K562 (cell line): Measurements from ENCODE around the gene BSDC1. TPM values are rescaled to one million over a fixed set of nuclear protein-coding genes. Genes with fewer than 3 reads are reported as not detected.

Experiments
- ATAC-seq: fragments of 200-7000 bp; cut with Tn5 transposase; 3 replicates; pipeline ENCODE4 v1.9.1; 2020; ENCODE audit warnings: moderate library complexity
- BruUV-seq: library from RNA; stranded (reverse); fragments of 400-500 nt; replicated peaks from 2 replicates; lab custom pipeline; 2021; lab: Mats Ljungman, UMichigan
- CTCF ChIA-PET: fragments of 300-600 bp; formaldehyde crosslinking; extraction: SDS; loops from one replicate; lab custom pipeline; 2021; ENCODE audit warnings: low intra/inter-chr PET ratio; lab: Yijun Ruan, JAX
- POLR2A ChIA-PET: fragments of 300-600, 350-650 bp; sonication (Branson Sonifier 250); formaldehyde crosslinking; extraction: SDS; loops from one replicate; lab custom pipeline; 2021; ENCODE audit warnings: antibody characterized with exemption, inconsistent platforms; lab: Yijun Ruan, JAX
- DNase-seq, 4 experiments: peaks; one replicate each; pipeline versions ENCODE4 v3.0.0 to v3.0.0-alpha.2; 2011 to 2018; ENCODE audit warnings: low spot score in 3 of 4, mixed read lengths in 3 of 4; ENCODE audit errors: extremely low read depth in 1 of 4
- FAIRE-seq: peaks from 2 replicates; lab custom pipeline; 2011; peaks lifted over from hg19 to GRCh38; lab: Jason Lieb, UNC
- H2AFZ ChIP-seq: 2 replicates; pipeline ENCODE4 v1.6.0; 2011; ENCODE audit warnings: low read depth, low read length, control low read depth, inconsistent platforms
- H3K27ac ChIP-seq: fragments of 200-600 bp; 3 replicates; pipeline ENCODE4 v1.8.0; 2011; ENCODE audit warnings: low read depth, mild to moderate bottlenecking, control low read depth, inconsistent platforms, low read length, moderate library complexity, mixed read lengths; ENCODE audit errors: extremely low read depth
- H3K27me3 ChIP-seq, 2 experiments: fragments of 300-600 bp in 1 of 2; 2 replicates in 1 of 2; 3 replicates in 1 of 2; pipeline versions ENCODE4 v1.6.0 to v1.8.0; 2011; ENCODE audit warnings: inconsistent platforms in 2 of 2, low read length in 2 of 2, mild to moderate bottlenecking in 1 of 2, mixed read lengths in 1 of 2, moderate library complexity in 1 of 2; ENCODE audit not compliant: control insufficient read depth in 2 of 2, insufficient read depth in 2 of 2
- H3K36me3 ChIP-seq: fragments of 300-600 bp; 3 replicates; pipeline ENCODE4 v1.8.0; 2011; ENCODE audit warnings: mild to moderate bottlenecking, low read length, inconsistent platforms; ENCODE audit not compliant: control insufficient read depth, insufficient read depth
- H3K4me1 ChIP-seq, 2 experiments: fragments of 200-600 bp in 1 of 2; replicated peaks in 1 of 2; 2 replicates in 1 of 2; 3 replicates in 1 of 2; pipeline versions ENCODE4 v1.5.1 to v1.8.0; 2011; ENCODE audit warnings: inconsistent platforms in 2 of 2, low read length in 2 of 2, mild to moderate bottlenecking in 1 of 2, mixed read lengths in 1 of 2, moderate library complexity in 1 of 2; ENCODE audit not compliant: control insufficient read depth in 2 of 2, insufficient read depth in 2 of 2
- H3K4me2 ChIP-seq: 2 replicates; pipeline ENCODE4 v1.6.1; 2011; ENCODE audit warnings: low read length, control low read depth, inconsistent platforms, mixed read lengths; ENCODE audit not compliant: insufficient read depth
- H3K4me3 ChIP-seq: fragments of 200-600 bp; sonication (generic), shearing (Covaris generic); 2 replicates; pipeline ENCODE4 v1.5.1; 2016; ENCODE audit warnings: control low read depth, inconsistent platforms
- H3K79me2 ChIP-seq: fragments of 200-600 bp; 3 replicates; pipeline ENCODE4 v1.8.0; 2011; ENCODE audit warnings: low read length, inconsistent platforms; ENCODE audit not compliant: control insufficient read depth, insufficient read depth
- H3K9ac ChIP-seq, 2 experiments: 2 replicates each; pipeline versions ENCODE4 v1.6.0 to v1.6.1; 2011; ENCODE audit warnings: low read depth in 2 of 2, low read length in 2 of 2, control low read depth in 1 of 2, inconsistent platforms in 1 of 2, mild to moderate bottlenecking in 1 of 2, mixed read lengths in 1 of 2; ENCODE audit not compliant: insufficient read depth in 1 of 2
- H3K9me1 ChIP-seq: one replicate; pipeline ENCODE4 v1.6.0; 2011; ENCODE audit warnings: inconsistent platforms, mild to moderate bottlenecking, low read length, moderate library complexity; ENCODE audit not compliant: control insufficient read depth, insufficient read depth
- H3K9me3 ChIP-seq: replicated peaks from 2 replicates; pipeline ENCODE4 v1.5.1; 2011; ENCODE audit warnings: low read depth, low read length, inconsistent platforms; ENCODE audit not compliant: control insufficient read depth, insufficient read depth
- H4K20me1 ChIP-seq: replicated peaks from 2 replicates; pipeline ENCODE4 v1.6.1; 2011; ENCODE audit warnings: low read length, inconsistent platforms, mixed read lengths; ENCODE audit not compliant: control insufficient read depth, insufficient read depth
- CEBPB ChIP-seq: fragments of 450-650 bp; IDR thresholded peaks from 2 replicates; pipeline ENCODE4 v1.6.1; 2016; ENCODE audit warnings: missing genetic modification characterization, missing compliant biosample characterization
- CTBP1 ChIP-seq: fragments of 450-650 bp; IDR thresholded peaks from 2 replicates; pipeline ENCODE4 v1.6.1; 2016; ENCODE audit warnings: borderline replicate concordance
- FOXM1 ChIP-seq, 2 experiments: fragments of 450-650 bp in 1 of 2; sonication (generic) in 1 of 2; formaldehyde crosslinking in 1 of 2; IDR thresholded peaks; 2 replicates each; pipeline versions ENCODE4 v1.6.1 to v1.9.0; 2017 to 2022; ENCODE audit warnings: low read depth in 2 of 2, mild to moderate bottlenecking in 2 of 2, missing genetic modification reagents in 1 of 2, moderate library complexity in 1 of 2
- KDM4B ChIP-seq, 2 experiments: fragments of 450-650 bp in 1 of 2; sonication (generic) in 1 of 2; IDR thresholded peaks; 2 replicates each; pipeline ENCODE4 v1.6.1; 2016 to 2017; ENCODE audit warnings: borderline replicate concordance in 2 of 2, antibody characterized with exemption in 1 of 2, low read depth in 1 of 2, mild to moderate bottlenecking in 1 of 2
- NUFIP1 ChIP-seq: fragments of 450-650 bp; IDR thresholded peaks from 2 replicates; pipeline ENCODE4 v1.6.1; 2018; ENCODE audit not compliant: partially characterized antibody
- PHB2 ChIP-seq: fragments of 450-650 bp; IDR thresholded peaks from 2 replicates; pipeline ENCODE4 v1.6.1; 2017; ENCODE audit warnings: low read depth
- PML ChIP-seq: IDR thresholded peaks from 2 replicates; pipeline ENCODE4 v1.6.1; 2012; ENCODE audit warnings: low read length, inconsistent platforms
- POLR2AphosphoS2 ChIP-seq: IDR thresholded peaks from 2 replicates; pipeline ENCODE4 v1.6.1; 2012; ENCODE audit warnings: low read length, improper control_type of control experiment
- POLR2B ChIP-seq: fragments of 450-650 bp; IDR thresholded peaks from 2 replicates; pipeline ENCODE4 v1.6.1; 2018; ENCODE audit warnings: low read depth; ENCODE audit not compliant: partially characterized antibody
- WHSC1 ChIP-seq: IDR thresholded peaks from one replicate; pipeline ENCODE4 v1.6.1; 2012; ENCODE audit warnings: low read length, control low read depth, inconsistent platforms
- ZNF165 ChIP-seq: fragments of 250-450 bp; sonication (Bioruptor Pico); IDR thresholded peaks from 2 replicates; pipeline ENCODE4 v1.4.0; 2020; ENCODE audit warnings: borderline replicate concordance
- ZNF41 ChIP-seq: fragments of 250-450 bp; sonication (Bioruptor Pico); conservative IDR thresholded peaks from 2 replicates; pipeline ENCODE4 v1.4.0; 2020; ENCODE audit warnings: mild to moderate bottlenecking
- ZNF507 ChIP-seq: conservative IDR thresholded peaks from 2 replicates; pipeline ENCODE4 v1.6.1; 2017; ENCODE audit warnings: missing genetic modification characterization, missing compliant biosample characterization
- ZNF668 ChIP-seq: fragments of 250-450 bp; sonication (Bioruptor Pico); IDR thresholded peaks from 2 replicates; pipeline ENCODE4 v1.8.0; 2022; ENCODE audit warnings: mild to moderate bottlenecking, inconsistent platforms
- WGBS: fragments of 100-300 bp; shearing (Covaris generic); methylation state at CpG from one replicate; pipeline ENCODE4 v1.1.6; 2016; ENCODE audit warnings: low coverage, mixed read lengths; ENCODE audit not compliant: insufficient coverage; ENCODE audit errors: missing lambda C conversion rate; 5-methylcytosine and 5-hydroxymethylcytosine counted together
- in situ Hi-C: fragments of 300-500 bp; cut with MboI; formaldehyde crosslinking; loops from 4 replicates; pipeline ENCODE4 v1.15.0; 2018; ENCODE audit warnings: inconsistent platforms, mixed read lengths
- intact Hi-C: fragments of 100-400 bp; cut with micrococcal nuclease; formaldehyde crosslinking; loops from 2 replicates; pipeline ENCODE4 v1.14.2; 2022
- polyA plus RNA-seq, 8 experiments: library from polyadenylated mRNA; depleted of rRNA in 4 of 8; stranded (reverse) in 5 of 8; unstranded in 3 of 8; fragments of >200 nt; fragmentation: Nextera tagmentation in 2 of 8; fragmentation: Illumina TruSeq in 1 of 8; extraction: Ambion mirVana in 2 of 8; extraction: Trizol in 1 of 8; gene quantifications; 2 replicates each; pipeline versions ENCODE4 v1.2.1 to v1.2.3, GENCODE V29; 2011 to 2014; ENCODE audit warnings: inconsistent platforms in 1 of 8, missing spikeins in 1 of 8
- total RNA-seq, 7 experiments: library from RNA; depleted of rRNA in 6 of 7; stranded (reverse); fragments of >200 nt in 6 of 7; fragmentation: Illumina TruSeq in 2 of 7; extraction: Trizol in 2 of 7; gene quantifications; 2 replicates each; pipeline versions ENCODE4 v1.2.1 to v1.2.3, GENCODE V29; 2011 to 2021; ENCODE audit warnings: low replicate concordance in 1 of 7

The BSDC1 gene
- total and polyA plus RNA-seq, 9 of the 15 experiments (the other 6 are each of a cell fraction or from before 2014, with no cell fraction given) = 10.2 to 96.8 (median 73.1) TPM

DNA sequence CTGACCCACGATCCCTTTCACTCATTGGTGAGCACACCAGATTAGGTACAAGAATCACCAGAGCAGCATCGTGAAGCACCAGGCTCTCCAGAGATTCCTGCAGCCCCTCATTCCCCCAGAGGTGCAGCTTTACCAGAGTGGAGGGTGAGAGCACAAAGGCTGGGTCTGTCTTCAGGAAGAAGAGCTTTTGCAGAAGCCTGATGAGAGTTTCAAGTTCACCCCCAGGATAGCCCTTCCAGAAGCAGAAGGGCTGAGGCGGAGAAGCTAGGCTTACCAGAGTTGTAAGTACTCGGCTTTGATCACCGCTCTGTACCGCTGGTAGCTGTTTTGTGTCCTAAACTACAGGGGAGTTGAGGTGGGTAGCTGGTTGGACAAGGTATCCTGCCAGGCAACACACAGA is 28.8 kb downstream of the BSDC1 start:
- intact Hi-C loops = no loop called here

GRCh38 chr1:32364836-32365235 is 29.4 kb downstream of the BSDC1 start:
- Histone ChIP-seq H3K27ac (no peak overlapping the region), H3K4me2 (no peak overlapping the region), H3K9ac (no peak overlapping the region), H3K9me1 (no peaks in the 10 kb centered on the region), H3K4me3 (no peak overlapping the region), H4K20me1 (no peaks in the 10 kb centered on the region), H3K36me3 (peaks cover 81% of the 10 kb centered on the region), H3K9me3 (no peaks in the 10 kb centered on the region), H2AFZ (no peak overlapping the region), H3K27me3 (no peaks in the 10 kb centered on the region), H3K79me2 (no peaks in the 10 kb centered on the region), H3K4me1 (peaks cover 0 to 4% of the 10 kb centered on the region in 2 experiments; a peak in 1 of 5 replicates)
- POLR2A ChIA-PET = interaction anchor here (0.7 to 4.3 kb wide), 7 partner anchors 8 to 57 kb away, joined by 3 to 36 read pairs (median 4); no protein-coding TSS in a partner anchor
- CTCF ChIA-PET = no interaction called here
- FAIRE-seq = no peak
- in situ Hi-C loops (no loop called here), intact Hi-C loops (no loop called here)
- TF ChIP-seq PHB2 (no peak), POLR2AphosphoS2 (0 out of 2 replicates have a peak, but pooled peaks have one; percentile 15), PML (0 out of 2 replicates have a peak, but pooled peaks have one; percentile 11), ZNF41 (CRISPR knock-in tag) (no peak), ZNF507 (tag) (no peak)
- no peak for ATAC-seq
- 87% methylated on average over 5 of the region's 5 CpGs for WGBS
- BruUV-seq = TSS peak; percentile 18
- peak in 1 of 4 experiments; percentile 10 for DNase-seq

More for the DNA sequence above, 28.8 kb downstream of the BSDC1 start:
- H3K9me3 ChIP-seq = no peaks in the 10 kb centered on the region
- H3K27me3 ChIP-seq = no peaks in the 10 kb centered on the region
- in situ Hi-C loops = no loop called here
- no peak overlapping the region for H3K4me3 ChIP-seq
- FAIRE-seq (no peak), DNase-seq (no peak), ATAC-seq (no peak)
- H3K9me1 ChIP-seq = no peaks in the 10 kb centered on the region
- no TSS peak for BruUV-seq
- no peak overlapping the region for H3K4me2 ChIP-seq
- H3K27ac ChIP-seq = no peak overlapping the region
- ChIA-PET POLR2A (interaction anchor here (0.7 to 4.3 kb wide), 6 partner anchors 8 to 29 kb away, joined by 3 to 36 read pairs (median 6); partner anchors contain the start of gene BSDC1), CTCF (no interaction called here)
- H3K4me1 ChIP-seq = peaks cover 0 to 4% of the 10 kb centered on the region in 2 experiments; a peak in 1 of 5 replicates
- TF ChIP-seq CEBPB (tag) (no peak), KDM4B (IDR thresholded peaks at IDR 0.05; ENCODE audit: borderline replicate concordance in 2 of 2, low read depth in 1 of 2) (no peak), NUFIP1 (no peak), POLR2B (peak; percentile 16), ZNF668 (CRISPR knock-in tag) (no peak), POLR2AphosphoS2 (peak; percentile 34; the same call in 1 of the 2 replicates), FOXM1 (IDR thresholded peaks at IDR 0.05; ENCODE audit: low read depth) (no peak), FOXM1 (CRISPR knock-in tag; IDR thresholded peaks at IDR 0.05; ENCODE audit: low read depth) (no peak), WHSC1 (no peak), CTBP1 (no peak), ZNF165 (CRISPR knock-in tag) (no peak)
- H3K9ac ChIP-seq = peak overlapping the region in 1 of 2 experiments; percentile 13; a peak in 1 of 4 replicates
- H4K20me1 ChIP-seq = no peaks in the 10 kb centered on the region
- H3K79me2 ChIP-seq = no peaks in the 10 kb centered on the region
- no peak overlapping the region for H2AFZ ChIP-seq
- WGBS = 83% methylated on average over 6 of the region's 6 CpGs
- H3K36me3 ChIP-seq = peaks cover 84% of the 10 kb centered on the region
